ENCODE results near the gene ETS1. TPM values are rescaled to one million over a fixed set of nuclear protein-coding genes. Genes with fewer than 3 reads are reported as not detected.

Gene ETS1
- total and polyA plus RNA-seq, 2 experiments from 2014 or later, result 25.6 to 52.6 TPM

GRCh38 chr11:128472128-128473089, 114.9 kb downstream of the ETS1 start:
- no peak overlapping the region for H3K4me2 ChIP-seq
- no peaks in the 10 kb centered on the region for H3K27me3 Mint-ChIP-seq (ENCODE audit: insufficient read depth, low read depth, poor library complexity)
- H3K9me2 ChIP-seq (ENCODE audit: insufficient read depth), result no peaks in the 10 kb centered on the region
- no peak overlapping the region for H3K4me3 ChIP-seq
- no peaks in the 10 kb centered on the region; the same call in 1 of the 2 replicates for H3K79me2 ChIP-seq (replicated peaks; ENCODE audit: insufficient read depth)
- H3K4me1 ChIP-seq (ENCODE audit: insufficient read depth), result no peaks in the 10 kb centered on the region; the same call in 1 of the 2 replicates
- DNase-seq (ENCODE audit: low spot score), result no peak
- H3K4me3 Mint-ChIP-seq, result no peak overlapping the region
- peaks cover 3% of the 10 kb centered on the region; the same call in 1 of the 3 replicates for H3K36me3 Mint-ChIP-seq (ENCODE audit: low read depth)
- ATAC-seq, result no peak
- H2AFZ ChIP-seq, result no peak overlapping the region
- peaks cover 11% of the 10 kb centered on the region; the same call in 1 of the 2 replicates for H3K36me3 ChIP-seq (ENCODE audit: insufficient read depth)
- no peak overlapping the region for H3K27ac ChIP-seq (ENCODE audit: low read depth)
- no peaks in the 10 kb centered on the region for H3F3A ChIP-seq (replicated peaks; ENCODE audit: low read depth)
- H3K27ac Mint-ChIP-seq, result no peak overlapping the region
- no peaks in the 10 kb centered on the region for H3K27me3 ChIP-seq (ENCODE audit: insufficient read depth)
- H3K4me1 Mint-ChIP-seq, result peaks cover 16% of the 10 kb centered on the region
- peaks cover 5% of the 10 kb centered on the region for H4K20me1 ChIP-seq (replicated peaks; ENCODE audit: insufficient read depth)
- no peaks in the 10 kb centered on the region for H3K9me3 Mint-ChIP-seq
- TF ChIP-seq CTCF (conservative IDR thresholded peaks at IDR 0.05; ENCODE audit: low read depth in 2 of 2), result no peak
- TF ChIP-seq POLR2AphosphoS5 (IDR thresholded peaks at IDR 0.05; ENCODE audit: low read depth), result no peak
- no peak for TF ChIP-seq ETS1 (IDR thresholded peaks at IDR 0.05)
- TF ChIP-seq ZNF331 (CRISPR knock-in tag; IDR thresholded peaks at IDR 0.05; ENCODE audit: low read depth), result no peak
- no peak for TF ChIP-seq ZNF462 (CRISPR knock-in tag; IDR thresholded peaks at IDR 0.05)
- TF ChIP-seq JUNB (IDR thresholded peaks at IDR 0.05; ENCODE audit: unreplicated experiment), result no peak
- no peak for TF ChIP-seq REST (IDR thresholded peaks at IDR 0.05; ENCODE audit: unreplicated experiment)
- no peak for TF ChIP-seq STAT1 (IDR thresholded peaks at IDR 0.05; ENCODE audit: unreplicated experiment)
- TF ChIP-seq CREB1 (CRISPR knock-in tag; IDR thresholded peaks at IDR 0.05; ENCODE audit: low read depth), result no peak
- TF ChIP-seq EZH2phosphoT487 (IDR thresholded peaks at IDR 0.05; ENCODE audit: unreplicated experiment), result no peak
- TF ChIP-seq NANOG (IDR thresholded peaks at IDR 0.05; ENCODE audit: borderline replicate concordance), result no peak
- TF ChIP-seq ZNF114 (CRISPR knock-in tag; IDR thresholded peaks at IDR 0.05), result no peak
- no peak for TF ChIP-seq EZH2 (IDR thresholded peaks at IDR 0.05; ENCODE audit: low read depth, unreplicated experiment)
